AG09309 (cell line): ENCODE results near the gene ALOX5AP.

Source experiments
- DNase-seq: peaks from one replicate; pipeline ENCODE4 v3.0.0-alpha.2; 2010; ENCODE audit warnings: low read depth
- H3K4me3 ChIP-seq: 2 replicates; pipeline ENCODE4 v1.5.1; 2011; ENCODE audit warnings: mild to moderate bottlenecking, low read depth, low read length, moderate library complexity; ENCODE audit not compliant: control insufficient read depth
- CTCF ChIP-seq: IDR thresholded peaks from 2 replicates; pipeline ENCODE4 v1.5.1; 2011; ENCODE audit warnings: mild to moderate bottlenecking, low read depth, low read length, inconsistent platforms; ENCODE audit not compliant: insufficient read depth, control insufficient read depth; ENCODE audit errors: missing control alignments

ALOX5AP gene

DNA sequence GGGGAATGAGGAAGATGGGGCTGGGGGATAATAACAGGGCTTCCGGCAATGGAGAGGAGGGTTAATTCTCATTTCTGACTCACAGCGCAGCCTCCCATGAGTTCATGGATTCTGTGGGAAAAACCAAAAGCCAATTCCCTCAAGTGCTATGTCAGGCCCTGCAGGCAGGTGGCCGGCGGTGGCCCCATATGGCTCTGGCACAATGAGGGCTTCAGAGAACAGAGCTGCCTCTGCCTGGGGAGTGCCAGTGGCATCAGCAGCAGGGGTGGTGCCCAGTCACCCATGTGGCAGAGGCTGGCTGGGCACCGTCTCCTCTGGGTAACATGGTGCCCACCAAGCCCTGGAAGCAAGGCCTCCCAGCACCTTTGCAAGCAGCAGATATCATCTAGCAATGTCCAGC is 69.1 kb downstream of the ALOX5AP start:
- no peak for DNase-seq
- H3K4me3 ChIP-seq: no peak overlapping the region
- TF ChIP-seq CTCF: peak; percentile 36

DNA sequence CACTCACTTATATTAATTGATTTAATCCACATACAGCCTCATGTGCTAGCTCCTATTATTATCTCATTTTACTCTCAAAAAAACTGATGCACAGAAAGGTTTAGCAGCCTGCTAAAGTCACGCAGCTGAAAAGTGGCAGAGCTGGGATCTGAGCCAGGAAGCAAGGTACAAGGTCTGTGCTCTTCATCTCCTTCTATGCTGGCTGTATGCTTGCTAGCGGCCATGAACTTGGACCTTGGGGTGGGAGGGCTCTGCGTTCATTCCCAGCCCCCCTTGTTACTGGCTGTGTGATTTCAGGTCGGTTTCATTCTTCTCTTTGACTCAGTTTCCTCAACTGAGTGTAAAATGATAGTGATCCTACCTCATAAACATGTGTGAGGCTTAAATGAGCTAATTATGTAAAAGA is 69.8 kb downstream of the ALOX5AP start:
- no peak for TF ChIP-seq CTCF
- H3K4me3 ChIP-seq: no peak overlapping the region
- no peak for DNase-seq

DNA sequence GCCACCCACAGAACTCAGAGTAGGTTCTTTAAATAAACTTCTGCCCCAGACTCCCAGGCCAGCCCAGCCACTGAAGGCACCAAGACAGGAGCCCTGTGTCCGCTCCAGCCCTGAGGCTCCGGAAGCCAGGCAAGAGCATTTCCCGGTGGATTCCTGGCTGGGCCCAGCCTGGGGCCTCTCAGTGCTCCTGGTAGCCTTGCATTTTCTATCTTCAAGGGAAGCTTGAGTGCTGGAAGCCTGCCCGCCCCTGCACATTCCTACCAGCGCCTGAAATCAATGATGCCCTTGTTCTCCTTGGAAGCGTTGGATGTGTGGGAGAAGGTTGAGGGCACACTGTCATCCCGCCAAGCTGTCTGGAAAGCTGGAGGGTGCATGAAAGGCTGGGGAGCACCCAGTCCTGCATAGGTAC is 70.3 kb downstream of the ALOX5AP start:
- H3K4me3 ChIP-seq: no peak overlapping the region
- TF ChIP-seq CTCF: no peak
- DNase-seq: no peak

GRCh38 chr13:30806784-30807183 is 71.4 kb downstream of the ALOX5AP start:
- TF ChIP-seq CTCF: no peak
- DNase-seq: peak; percentile 47
- H3K4me3 ChIP-seq: no peak overlapping the region

- DNase-seq: no peak
- no peak for TF ChIP-seq CTCF
- H3K4me3 ChIP-seq: no peak overlapping the region
Observed at GRCh38 chr13:30807392-30807791, 72.0 kb downstream of the ALOX5AP start.

GRCh38 chr13:30808600-30808999 is 73.3 kb downstream of the ALOX5AP start:
- H3K4me3 ChIP-seq: no peak overlapping the region
- DNase-seq: no peak
- TF ChIP-seq CTCF: peak; percentile 1

DNA sequence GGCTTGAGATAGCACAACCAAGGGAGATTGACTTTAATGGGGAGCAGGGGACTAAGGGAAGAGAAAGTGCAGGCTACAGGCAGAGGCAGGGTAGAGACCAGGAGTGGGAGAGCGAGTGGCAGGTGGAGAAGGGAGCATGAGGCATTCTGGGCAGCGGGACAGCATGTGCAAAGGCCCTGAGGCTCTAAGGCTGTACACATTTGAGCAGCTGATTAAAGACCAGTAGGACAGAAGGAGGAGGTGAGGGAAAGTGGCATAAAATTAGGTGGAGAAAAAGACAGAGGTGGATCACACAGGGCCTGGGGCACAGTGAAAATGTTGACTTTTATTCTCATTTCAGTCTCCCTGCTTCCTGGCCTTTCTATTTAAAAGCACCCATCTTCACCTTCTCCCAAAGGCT is 74.4 kb downstream of the ALOX5AP start:
- no peak for DNase-seq
- no peak overlapping the region for H3K4me3 ChIP-seq
- TF ChIP-seq CTCF: no peak
